ENCODE measurements around the gene MAGEA10.

GRCh38 chrX:152165033-152165743 lies 26.8 kb upstream of the MAGEA10 start:
- TF ChIP-seq CTCF (conservative IDR thresholded peaks at IDR 0.05) = no peak
- TF ChIP-seq ZFX (IDR thresholded peaks at IDR 0.05) = no peak
